ENCODE results near the gene ZCCHC24.

Gene ZCCHC24

DNA sequence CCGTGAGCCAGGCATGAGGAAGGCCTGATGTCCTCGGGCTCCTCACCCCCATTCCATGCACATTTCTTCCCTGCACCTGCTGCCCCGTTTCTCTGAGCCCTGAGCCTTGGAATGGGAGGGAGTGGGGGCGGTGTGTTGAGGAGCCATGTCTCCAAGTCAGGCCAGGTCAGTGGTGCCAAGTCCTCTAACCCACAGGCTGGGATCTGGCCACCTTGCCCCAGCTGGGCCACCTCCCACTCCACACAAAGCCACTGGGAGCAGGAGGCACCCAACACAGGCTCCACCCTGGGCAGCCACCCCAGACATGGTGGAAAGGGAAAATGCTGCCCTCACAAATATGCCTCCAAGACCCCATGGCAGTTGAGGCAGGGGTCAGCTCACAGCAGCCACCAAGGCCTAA is 27.7 kb downstream of the ZCCHC24 start:
- Histone ChIP-seq H4K8ac (ENCODE audit: low read depth, low read length) (no peak overlapping the region), H3K18ac (ENCODE audit: low read length) (no peak overlapping the region), H3K36me3 (ENCODE audit: control insufficient read depth, insufficient read depth, low read length) (no peaks in the 10 kb centered on the region), H3K56ac (ENCODE audit: low read length) (no peak overlapping the region), H2BK15ac (replicated peaks; ENCODE audit: low read depth) (no peak overlapping the region), H3K79me2 (ENCODE audit: control insufficient read depth, insufficient read depth, low read length) (no peaks in the 10 kb centered on the region), H3K27me3 (ENCODE audit: insufficient read depth, low read length, poor library complexity) (no peaks in the 10 kb centered on the region), H3K27ac (ENCODE audit: low read depth, low read length) (no peak overlapping the region), H3K23ac (ENCODE audit: low read length) (no peak overlapping the region), H3K9ac (ENCODE audit: low read length) (no peak overlapping the region), H3K4me1 (ENCODE audit: control insufficient read depth, low read depth, low read length) (no peaks in the 10 kb centered on the region), H3K4me3 (ENCODE audit: low read length) (no peak overlapping the region), H2AK5ac (ENCODE audit: low read length) (no peak overlapping the region), H3K4ac (ENCODE audit: low read depth, low read length) (no peak overlapping the region), H2BK5ac (ENCODE audit: low read length) (no peak overlapping the region), H2BK120ac (ENCODE audit: low read depth, low read length) (no peak overlapping the region), H3K79me1 (ENCODE audit: low read length) (no peaks in the 10 kb centered on the region), H3K4me2 (ENCODE audit: low read length) (no peak overlapping the region), H4K5ac (ENCODE audit: low read length) (no peak overlapping the region)
- no CpG with 5 or more reads among the region's 4 CpGs for WGBS (ENCODE audit: extremely low coverage, insufficient coverage, low lambda C conversion rate)
- no peak for DNase-seq

GRCh38 chr10:79417266-79417665 is 28.2 kb downstream of the ZCCHC24 start:
- Histone ChIP-seq H3K9ac (ENCODE audit: low read length) (no peak overlapping the region), H3K27me3 (ENCODE audit: insufficient read depth, low read length, poor library complexity) (no peaks in the 10 kb centered on the region), H3K4me2 (ENCODE audit: low read length) (no peak overlapping the region), H2BK5ac (ENCODE audit: low read length) (no peak overlapping the region), H3K36me3 (ENCODE audit: control insufficient read depth, insufficient read depth, low read length) (no peaks in the 10 kb centered on the region), H4K5ac (ENCODE audit: low read length) (no peak overlapping the region), H3K4me1 (ENCODE audit: control insufficient read depth, low read depth, low read length) (no peaks in the 10 kb centered on the region), H3K4ac (ENCODE audit: low read depth, low read length) (no peak overlapping the region), H3K79me1 (ENCODE audit: low read length) (no peaks in the 10 kb centered on the region), H3K27ac (ENCODE audit: low read depth, low read length) (no peak overlapping the region), H3K79me2 (ENCODE audit: control insufficient read depth, insufficient read depth, low read length) (no peaks in the 10 kb centered on the region), H3K23ac (ENCODE audit: low read length) (no peak overlapping the region), H2AK5ac (ENCODE audit: low read length) (no peak overlapping the region), H2BK120ac (ENCODE audit: low read depth, low read length) (no peak overlapping the region), H3K18ac (ENCODE audit: low read length) (no peak overlapping the region), H3K56ac (ENCODE audit: low read length) (no peak overlapping the region), H3K4me3 (ENCODE audit: low read length) (no peak overlapping the region), H2BK15ac (replicated peaks; ENCODE audit: low read depth) (no peak overlapping the region), H4K8ac (ENCODE audit: low read depth, low read length) (no peak overlapping the region)
- WGBS (ENCODE audit: extremely low coverage, insufficient coverage, low lambda C conversion rate), result no CpG with 5 or more reads among the region's 2 CpGs
- DNase-seq, result no peak

- no peak for DNase-seq
- no CpG with 5 or more reads among the region's 12 CpGs for WGBS (ENCODE audit: extremely low coverage, insufficient coverage, low lambda C conversion rate)
- Histone ChIP-seq H2BK5ac (ENCODE audit: low read length) (no peak overlapping the region), H3K4me1 (ENCODE audit: control insufficient read depth, low read depth, low read length) (no peaks in the 10 kb centered on the region), H3K27ac (ENCODE audit: low read depth, low read length) (no peak overlapping the region), H3K79me2 (ENCODE audit: control insufficient read depth, insufficient read depth, low read length) (no peaks in the 10 kb centered on the region), H3K23ac (ENCODE audit: low read length) (no peak overlapping the region), H3K4ac (ENCODE audit: low read depth, low read length) (no peak overlapping the region), H3K27me3 (ENCODE audit: insufficient read depth, low read length, poor library complexity) (no peaks in the 10 kb centered on the region), H3K56ac (ENCODE audit: low read length) (no peak overlapping the region), H3K9ac (ENCODE audit: low read length) (no peak overlapping the region), H2AK5ac (ENCODE audit: low read length) (no peak overlapping the region), H4K8ac (ENCODE audit: low read depth, low read length) (no peak overlapping the region), H3K4me3 (ENCODE audit: low read length) (no peak overlapping the region), H4K5ac (ENCODE audit: low read length) (no peak overlapping the region), H2BK120ac (ENCODE audit: low read depth, low read length) (no peak overlapping the region), H3K4me2 (ENCODE audit: low read length) (no peak overlapping the region), H2BK15ac (replicated peaks; ENCODE audit: low read depth) (no peak overlapping the region), H3K18ac (ENCODE audit: low read length) (no peak overlapping the region), H3K79me1 (ENCODE audit: low read length) (no peaks in the 10 kb centered on the region), H3K36me3 (ENCODE audit: control insufficient read depth, insufficient read depth, low read length) (no peaks in the 10 kb centered on the region)
Observed at GRCh38 chr10:79416578-79417255, 28.7 kb downstream of the ZCCHC24 start.

DNA sequence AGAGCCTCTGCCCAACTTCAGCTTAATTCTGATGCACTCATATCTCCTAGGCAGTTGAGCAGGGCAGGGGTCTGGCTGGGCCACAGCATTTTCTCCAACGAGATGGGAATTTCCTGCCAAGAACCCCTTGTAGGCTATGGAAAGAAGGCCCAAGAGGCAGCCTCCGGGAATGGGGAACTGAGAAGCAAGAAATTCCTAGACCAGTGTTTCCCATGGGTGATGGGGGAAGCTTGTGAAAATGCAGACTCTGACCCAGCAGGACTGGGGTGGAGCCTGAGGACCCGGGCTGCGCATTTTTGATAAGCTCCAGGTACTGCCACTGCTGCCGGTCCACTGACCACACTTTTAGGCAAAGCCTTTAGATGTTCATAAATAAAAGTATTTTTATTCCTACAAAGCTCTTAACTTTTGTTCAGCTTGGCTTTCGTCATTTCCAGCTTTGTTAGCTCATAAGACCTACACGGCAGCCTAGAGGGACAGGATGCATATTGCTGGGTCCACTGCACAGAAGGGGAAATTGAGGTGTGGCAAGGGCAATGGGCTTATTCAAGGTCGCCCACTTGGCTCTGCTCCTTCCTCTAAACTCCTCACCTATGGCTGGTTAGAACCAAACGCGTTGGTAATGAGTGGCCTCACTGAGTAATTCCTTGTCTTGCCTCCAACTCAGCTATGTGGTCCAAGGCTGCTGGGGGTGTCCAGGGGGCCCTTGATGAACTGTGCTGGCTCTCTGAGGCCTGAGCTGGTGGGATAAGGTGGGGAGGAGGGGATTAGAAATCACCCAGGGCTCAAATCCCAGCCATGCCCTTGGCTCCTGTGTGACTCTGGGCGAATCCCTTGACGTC is 29.5 kb downstream of the ZCCHC24 start:
- no peak overlapping the region for H2BK15ac ChIP-seq (replicated peaks; ENCODE audit: low read depth)
- H3K18ac ChIP-seq (ENCODE audit: low read length), result no peak overlapping the region
- no peak overlapping the region for H3K4ac ChIP-seq (ENCODE audit: low read depth, low read length)
- H2BK120ac ChIP-seq (ENCODE audit: low read depth, low read length), result no peak overlapping the region
- no peaks in the 10 kb centered on the region for H3K79me2 ChIP-seq (ENCODE audit: control insufficient read depth, insufficient read depth, low read length)
- peak overlapping the region; percentile 22 for H3K56ac ChIP-seq (ENCODE audit: low read length)
- no peak overlapping the region for H3K4me2 ChIP-seq (ENCODE audit: low read length)
- no peak overlapping the region for H3K27ac ChIP-seq (ENCODE audit: low read depth, low read length)
- H4K8ac ChIP-seq (ENCODE audit: low read depth, low read length), result no peak overlapping the region
- H3K79me1 ChIP-seq (ENCODE audit: low read length), result no peaks in the 10 kb centered on the region
- no peak overlapping the region for H3K23ac ChIP-seq (ENCODE audit: low read length)
- H3K4me1 ChIP-seq (ENCODE audit: control insufficient read depth, low read depth, low read length), result no peaks in the 10 kb centered on the region
- no peaks in the 10 kb centered on the region for H3K36me3 ChIP-seq (ENCODE audit: control insufficient read depth, insufficient read depth, low read length)
- no peak overlapping the region for H4K5ac ChIP-seq (ENCODE audit: low read length)
- H3K4me3 ChIP-seq (ENCODE audit: low read length), result no peak overlapping the region
- no peaks in the 10 kb centered on the region for H3K27me3 ChIP-seq (ENCODE audit: insufficient read depth, low read length, poor library complexity)
- H2BK5ac ChIP-seq (ENCODE audit: low read length), result no peak overlapping the region
- DNase-seq, result no peak
- H2AK5ac ChIP-seq (ENCODE audit: low read length), result no peak overlapping the region
- WGBS (ENCODE audit: extremely low coverage, insufficient coverage, low lambda C conversion rate), result no CpG with 5 or more reads among the region's 12 CpGs
- H3K9ac ChIP-seq (ENCODE audit: low read length), result no peak overlapping the region

- no peak overlapping the region for H3K27ac ChIP-seq (ENCODE audit: low read depth, low read length)
- H2BK120ac ChIP-seq (ENCODE audit: low read depth, low read length), result no peak overlapping the region
- no peak overlapping the region for H3K4me2 ChIP-seq (ENCODE audit: low read length)
- no CpG with 5 or more reads among the region's 3 CpGs for WGBS (ENCODE audit: extremely low coverage, insufficient coverage, low lambda C conversion rate)
- no peak overlapping the region for H3K4ac ChIP-seq (ENCODE audit: low read depth, low read length)
- H3K79me1 ChIP-seq (ENCODE audit: low read length), result no peaks in the 10 kb centered on the region
- H2BK5ac ChIP-seq (ENCODE audit: low read length), result no peak overlapping the region
- H3K4me1 ChIP-seq (ENCODE audit: control insufficient read depth, low read depth, low read length), result no peaks in the 10 kb centered on the region
- no peaks in the 10 kb centered on the region for H3K36me3 ChIP-seq (ENCODE audit: control insufficient read depth, insufficient read depth, low read length)
- H3K4me3 ChIP-seq (ENCODE audit: low read length), result no peak overlapping the region
- no peak overlapping the region for H2BK15ac ChIP-seq (replicated peaks; ENCODE audit: low read depth)
- no peak overlapping the region for H3K18ac ChIP-seq (ENCODE audit: low read length)
- no peak overlapping the region for H3K23ac ChIP-seq (ENCODE audit: low read length)
- H3K56ac ChIP-seq (ENCODE audit: low read length), result no peak overlapping the region
- no peaks in the 10 kb centered on the region for H3K79me2 ChIP-seq (ENCODE audit: control insufficient read depth, insufficient read depth, low read length)
- H4K5ac ChIP-seq (ENCODE audit: low read length), result no peak overlapping the region
- no peak overlapping the region for H3K9ac ChIP-seq (ENCODE audit: low read length)
- no peaks in the 10 kb centered on the region for H3K27me3 ChIP-seq (ENCODE audit: insufficient read depth, low read length, poor library complexity)
- no peak for DNase-seq
- H4K8ac ChIP-seq (ENCODE audit: low read depth, low read length), result no peak overlapping the region
- H2AK5ac ChIP-seq (ENCODE audit: low read length), result no peak overlapping the region
Observed at GRCh38 chr10:79414714-79415113, 30.7 kb downstream of the ZCCHC24 start.

Measured in mesendoderm (in vitro differentiated cells).